ENCODE data around the gene DLG4.
A peak's percentile ranks its signal among the peaks of the same experiment; 100 is the strongest.

The DLG4 gene

GRCh38 chr17:7219812-7220592 lies at the start of gene DLG4, which contains the start of gene ACADVL:
DLG4 (minus strand) TSS chr17:7219836.
ACADVL (plus strand) TSS chr17:7219938; CDS start chr17:7219985, 47 bp downstream.
- DNase-seq (ENCODE audit: low read depth in 2 of 2): peak; percentile 72 to 83

- no peak for DNase-seq (ENCODE audit: low read depth in 2 of 2)
Observed at GRCh38 chr17:7266784-7267183, 47.1 kb upstream of the DLG4 start.

- no peak for DNase-seq (ENCODE audit: low read depth in 2 of 2)
Observed at GRCh38 chr17:7263801-7264078, 44.1 kb upstream of the DLG4 start.

GRCh38 chr17:7262935-7263800 lies 43.5 kb upstream of the DLG4 start:
- no peak for DNase-seq (ENCODE audit: low read depth in 2 of 2)

DNA sequence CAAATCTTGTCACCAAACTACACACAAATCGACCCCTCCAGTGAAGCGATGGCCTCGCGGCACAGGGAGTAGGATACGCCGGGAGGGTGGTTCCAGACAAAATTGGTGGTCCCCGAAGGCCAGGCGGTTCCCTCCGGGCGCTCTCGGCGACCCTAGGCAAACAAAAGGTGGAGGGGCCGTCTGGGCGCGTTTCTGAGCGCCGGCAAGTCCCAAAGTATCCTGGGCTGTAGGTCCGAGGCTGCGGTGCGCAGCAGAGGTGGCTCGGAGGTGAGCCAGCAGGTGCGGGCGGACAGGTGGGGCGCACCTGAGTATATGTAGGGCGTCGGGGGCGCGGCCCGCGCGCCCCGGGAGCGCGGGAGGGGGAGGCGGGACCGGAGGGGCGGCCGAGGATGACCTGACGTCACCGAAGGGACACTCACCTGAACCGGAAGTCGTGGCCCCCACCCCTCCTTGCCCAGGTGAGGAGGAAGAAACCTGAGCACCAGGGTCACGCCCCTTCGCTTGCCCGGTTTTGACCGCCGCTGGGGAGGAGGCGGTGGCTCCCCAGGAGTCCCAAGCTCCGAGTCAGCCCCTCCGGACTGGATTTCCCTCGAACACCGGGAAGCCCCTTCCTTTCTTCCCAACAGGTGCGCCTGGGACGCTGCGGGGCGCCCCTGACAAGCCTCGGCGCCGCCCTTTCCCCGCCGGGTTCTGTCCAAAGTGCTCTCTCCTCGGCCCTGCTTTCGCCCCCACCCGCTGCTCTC lies 42.7 kb upstream of the DLG4 start, which contains the start of gene CLDN7:
TSS of gene CLDN7 (minus strand) at position 287 of the 743 bp plus-strand sequence. CDS start 435 bp downstream, outside the sequence.
- no peak for DNase-seq (ENCODE audit: low read depth in 2 of 2)

DNA sequence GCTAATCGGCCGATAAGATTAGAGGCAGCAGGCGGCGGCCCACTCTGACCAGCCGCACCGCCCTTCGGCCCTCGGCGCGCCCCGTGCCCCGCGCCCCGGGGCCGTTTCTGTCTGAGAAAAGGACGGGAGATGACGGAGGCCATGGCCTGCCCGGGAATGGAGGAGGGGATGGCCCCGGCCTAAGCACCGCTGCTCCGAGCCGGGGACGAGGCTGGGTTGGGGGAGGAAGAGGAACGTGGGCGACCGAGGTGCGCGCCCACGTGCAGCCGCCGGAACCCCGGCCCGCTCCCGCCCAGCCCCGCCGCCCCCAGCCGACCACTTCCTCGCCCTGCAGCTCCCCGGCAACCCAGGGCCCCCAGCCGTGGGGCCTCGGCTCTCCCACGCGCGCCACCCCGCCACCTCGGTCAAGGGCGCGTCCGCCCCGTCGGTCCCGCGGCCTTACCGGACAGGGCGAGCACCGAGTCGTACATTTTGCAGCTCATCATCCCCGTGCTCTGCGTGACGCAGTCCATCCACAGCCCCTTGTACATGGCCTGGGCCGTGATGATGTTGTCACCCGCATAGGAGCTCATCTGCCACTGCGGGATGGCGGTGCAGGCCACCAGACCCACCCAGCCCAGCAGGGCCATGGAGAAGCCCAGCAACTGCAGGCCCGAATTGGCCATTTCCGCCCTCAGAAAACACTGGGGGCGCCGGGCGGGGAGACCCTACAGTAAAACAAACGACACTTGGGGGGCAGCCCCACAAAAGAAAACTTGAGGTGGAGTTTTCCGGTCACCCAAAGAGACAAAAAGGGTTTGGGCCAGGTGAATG lies 41.9 kb upstream of the DLG4 start:
- no peak for DNase-seq (ENCODE audit: low read depth in 2 of 2)

GRCh38 chr17:7260651-7261378 lies 41.2 kb upstream of the DLG4 start:
- peak in 1 of 2 experiments; percentile 35 for DNase-seq (ENCODE audit: low read depth in 2 of 2)

GRCh38 chr17:7260151-7260550 lies 40.5 kb upstream of the DLG4 start:
- DNase-seq (ENCODE audit: low read depth in 2 of 2): no peak

DNA sequence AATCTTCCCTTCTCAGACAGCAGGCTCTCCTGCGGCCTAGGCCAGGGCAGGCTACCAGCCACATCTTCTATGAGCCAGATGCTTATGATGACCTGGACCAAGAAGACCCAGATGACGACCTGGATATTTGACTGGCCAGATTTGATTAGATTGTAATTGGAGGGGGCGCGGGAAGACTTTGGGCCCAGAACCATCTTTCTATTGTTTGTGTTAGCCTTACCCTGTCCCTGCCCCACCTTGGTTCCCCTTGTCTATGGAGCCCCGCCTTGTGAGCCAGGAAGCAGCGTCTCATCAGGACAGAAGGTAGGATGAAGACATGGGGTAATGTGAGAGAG lies 39.9 kb upstream of the DLG4 start:
- DNase-seq (ENCODE audit: low read depth in 2 of 2): no peak

DNA sequence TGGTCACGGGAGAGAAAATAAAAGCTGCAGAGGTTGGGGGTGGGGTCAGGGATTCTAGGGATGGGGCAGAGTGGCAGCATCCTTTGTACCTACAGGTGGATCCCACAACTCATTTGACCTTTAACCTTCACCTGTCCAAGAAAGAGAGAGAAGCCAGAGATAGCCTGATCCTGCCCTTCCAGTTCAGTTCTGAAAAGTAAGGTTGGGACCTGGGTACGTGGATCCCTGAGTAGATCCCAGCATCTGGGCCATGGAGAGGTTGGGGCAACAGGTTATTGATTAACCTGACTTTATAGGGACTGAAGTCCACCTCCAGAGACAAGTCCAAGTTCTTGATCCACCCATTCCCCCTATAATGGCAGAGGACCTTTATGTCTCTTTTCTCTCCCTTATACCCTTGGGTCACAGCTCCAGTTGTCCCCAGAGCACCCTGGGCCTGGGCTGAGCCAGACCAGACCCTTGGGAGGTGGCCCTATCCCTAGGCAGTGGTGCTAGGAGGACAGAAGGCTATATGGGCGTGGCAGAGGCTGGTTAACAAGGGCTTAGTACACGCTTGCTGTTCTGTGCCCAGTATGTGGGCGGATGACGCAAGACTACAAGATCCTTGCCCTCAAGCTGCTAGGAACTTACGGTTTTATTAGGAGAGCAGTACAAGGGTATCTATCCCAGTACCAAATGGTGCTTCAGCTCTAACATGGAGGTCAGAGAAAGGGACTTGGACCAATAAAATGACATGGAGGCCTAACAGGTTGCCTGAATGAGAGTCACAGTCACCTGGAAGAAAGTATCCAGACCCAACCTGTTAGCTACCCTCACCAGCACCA lies 39.3 kb upstream of the DLG4 start:
- DNase-seq (ENCODE audit: low read depth in 2 of 2): no peak

- DNase-seq (ENCODE audit: low read depth in 2 of 2): no peak
Observed at GRCh38 chr17:7256766-7257456, 37.3 kb upstream of the DLG4 start.

DNA sequence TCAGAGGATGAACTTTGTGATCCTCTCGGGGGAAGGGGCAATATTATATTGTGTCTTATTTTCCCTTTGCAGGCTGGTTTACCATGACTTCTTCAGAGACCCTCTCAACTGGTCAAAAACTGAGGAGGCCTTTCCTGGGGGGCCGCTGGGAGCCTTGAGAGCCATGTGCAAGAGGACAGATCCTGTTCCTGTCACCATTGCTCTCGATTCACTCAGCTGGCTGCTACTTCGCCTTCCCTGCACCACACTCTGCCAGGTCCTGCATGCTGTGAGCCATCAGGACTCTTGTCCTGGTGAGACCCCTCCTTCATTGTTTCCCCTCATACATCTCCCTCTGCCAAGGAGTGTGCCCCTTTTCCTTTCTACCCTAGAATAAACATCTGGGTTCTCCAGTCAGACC lies 34.9 kb upstream of the DLG4 start:
- no peak for DNase-seq (ENCODE audit: low read depth in 2 of 2)

GRCh38 chr17:7253082-7253481 lies 33.4 kb upstream of the DLG4 start:
- DNase-seq (ENCODE audit: low read depth in 2 of 2): no peak

DNA sequence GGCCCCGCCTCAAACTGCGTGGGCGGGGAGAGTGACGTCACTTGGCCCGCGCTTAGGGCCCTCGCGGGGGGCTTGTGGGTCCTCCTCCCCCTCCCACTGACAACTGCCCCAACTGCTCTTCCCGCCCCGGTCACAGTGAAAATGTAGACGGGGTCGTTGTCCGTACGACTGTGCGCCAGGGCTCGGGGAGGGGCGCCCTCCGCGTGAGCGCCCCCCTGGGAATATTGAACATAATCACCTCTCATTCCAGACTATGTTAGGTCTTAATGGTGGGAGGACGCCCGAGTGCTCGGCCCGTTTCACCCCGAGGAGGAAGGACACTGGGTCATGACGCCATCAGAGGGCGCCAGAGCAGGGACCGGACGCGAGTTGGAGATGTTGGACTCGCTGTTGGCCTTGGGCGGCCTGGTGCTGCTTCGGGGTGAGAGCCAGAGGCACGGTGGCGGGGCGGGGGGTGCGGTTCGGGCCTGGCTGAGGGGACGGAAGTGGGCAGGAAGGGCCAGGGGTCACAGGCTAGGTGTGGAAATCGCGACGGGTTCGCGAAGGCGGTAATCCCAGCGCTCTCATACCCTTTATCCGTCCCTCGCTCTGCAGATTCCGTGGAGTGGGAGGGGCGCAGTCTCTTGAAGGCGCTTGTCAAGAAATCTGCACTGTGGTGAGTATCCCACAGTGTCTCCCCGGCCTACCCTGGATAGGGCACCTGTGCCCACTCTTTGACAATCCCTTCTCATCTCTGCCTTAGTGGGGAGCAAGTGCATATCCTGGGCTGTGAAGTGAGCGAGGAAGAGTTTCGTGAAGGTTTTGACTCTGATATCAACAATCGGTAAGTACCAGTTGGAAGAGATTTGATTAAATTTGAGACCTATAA lies 32.8 kb upstream of the DLG4 start, which contains the start of gene ELP5:
TSS of gene ELP5 (plus strand) at position 40 of the 868 bp plus-strand sequence. CDS start at position 376, 336 bp downstream.
- peak; percentile 70 to 88 for DNase-seq (ENCODE audit: low read depth in 2 of 2)

DNA sequence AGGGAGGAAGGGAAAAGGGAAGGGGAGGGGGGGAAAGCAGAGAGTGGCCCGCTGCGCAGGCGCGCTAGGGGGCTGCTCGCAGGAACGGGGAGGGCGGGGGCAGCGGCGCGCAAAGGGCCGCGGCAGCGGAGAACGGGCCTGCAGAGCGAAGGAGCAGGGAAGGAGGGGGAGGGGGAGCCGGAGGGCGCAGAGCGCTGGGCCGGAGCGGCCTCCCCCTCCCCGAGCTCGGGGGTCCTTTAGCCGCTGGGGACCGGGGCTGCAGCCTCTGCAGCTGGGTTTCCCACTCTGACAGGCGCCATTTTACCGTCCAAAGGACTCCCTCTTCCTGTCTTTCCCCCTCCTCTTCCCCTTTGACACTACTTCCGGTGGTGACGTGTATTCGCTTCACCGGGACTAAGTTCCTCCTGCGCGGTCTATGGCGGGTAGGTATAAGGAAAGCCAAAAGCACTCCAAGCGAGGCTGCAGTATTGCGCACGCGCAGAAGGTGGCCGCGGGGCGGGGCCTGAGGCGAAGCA lies 32.1 kb upstream of the DLG4 start, which contains the start of gene CTDNEP1:
TSS of gene CTDNEP1 (minus strand) at position 74 of the 515 bp plus-strand sequence. CDS start 438 bp downstream, outside the sequence.
- peak; percentile 97 for DNase-seq (ENCODE audit: low read depth in 2 of 2)

DNA sequence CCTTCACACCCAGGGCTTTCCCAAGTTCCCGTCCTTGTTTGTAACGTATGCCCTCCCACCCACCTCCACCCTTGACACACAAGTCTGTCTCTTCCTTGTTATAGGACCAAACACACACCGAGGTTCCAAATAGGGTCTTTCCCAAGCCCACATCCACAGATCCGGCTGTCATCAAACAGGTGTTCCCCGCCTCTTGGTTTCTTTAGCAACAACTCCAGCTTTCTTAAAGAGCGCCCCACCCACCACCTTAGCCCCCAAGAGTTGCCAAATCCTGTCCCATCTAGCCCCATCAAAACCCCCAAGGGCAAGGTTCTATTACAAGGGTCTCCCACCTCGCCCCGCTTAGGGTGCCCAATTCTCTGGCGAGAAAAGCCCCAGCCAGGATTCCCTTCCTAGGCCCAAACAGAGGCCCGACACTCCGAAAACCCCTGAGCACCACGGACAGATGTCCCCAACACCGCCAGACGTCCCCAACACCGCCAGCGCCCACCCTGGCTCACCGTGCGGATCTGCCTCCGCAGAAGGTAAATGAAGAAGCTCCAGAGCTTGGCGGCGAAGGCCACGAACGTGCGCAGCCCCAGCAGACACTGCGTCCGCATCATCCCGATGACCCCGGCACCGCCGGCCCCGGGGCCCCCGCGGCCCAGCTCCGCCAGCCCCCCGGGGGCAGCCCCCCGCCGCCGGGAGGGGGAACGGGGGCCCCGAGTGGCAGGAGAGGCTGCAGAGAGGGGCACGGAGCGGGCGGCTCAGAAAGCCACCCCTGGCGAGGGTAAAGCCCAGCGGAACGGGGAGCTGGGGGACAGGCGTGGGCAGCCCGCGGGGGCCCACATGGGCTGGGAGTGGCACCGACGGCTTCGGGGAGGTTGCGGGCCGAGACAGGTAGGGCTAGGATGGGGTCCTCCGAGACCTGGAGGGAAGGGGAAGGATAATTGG lies 31.3 kb upstream of the DLG4 start:
- DNase-seq (ENCODE audit: low read depth in 2 of 2): no peak

DNA sequence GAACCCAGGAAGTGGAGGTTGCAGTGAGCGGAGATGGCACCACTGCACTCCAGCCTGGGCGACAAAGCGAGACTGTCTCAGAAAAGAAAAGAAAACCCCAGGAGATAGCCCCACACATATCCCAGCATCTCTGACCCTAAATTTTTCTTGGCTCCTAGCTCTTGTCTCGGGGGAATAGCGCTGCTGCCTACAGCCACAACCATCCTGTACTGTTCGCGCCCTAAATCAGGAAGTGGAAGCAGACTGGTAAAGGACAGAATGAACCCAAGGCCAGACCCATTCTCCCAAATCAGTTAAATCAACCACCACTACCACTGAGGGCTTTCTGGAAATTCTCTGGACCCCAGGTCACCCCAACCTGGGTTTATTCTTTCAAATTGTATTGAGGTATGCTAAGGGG lies 30.2 kb upstream of the DLG4 start:
- DNase-seq (ENCODE audit: low read depth in 2 of 2): no peak

Data from stimulated activated CD4-positive, alpha-beta T cell treated with anti-CD3 and anti-CD28 coated beads, Interleukin-12 subunit alpha, Interleukin-12 subunit beta, amount 100 ng/mL, for 24 hours (primary cell).